LNCaP clone FGC (cell line): ENCODE data around the gene ZNF536.

Experiments
- DNase-seq: peaks from one replicate; pipeline ENCODE4 v3.0.0-alpha.2; 2011; ENCODE audit warnings: low read depth
- H3K4me3 ChIP-seq: 2 replicates; pipeline ENCODE4 v1.5.1; 2011; ENCODE audit warnings: mild to moderate bottlenecking, low read depth, low read length, control low read depth
- TF ChIP-seq, protein P1 (sequence below): IDR thresholded peaks from 2 replicates; pipeline ENCODE4 v1.5.1; 2012; ENCODE audit warnings: mild to moderate bottlenecking; ENCODE audit not compliant: control insufficient read depth, insufficient read depth; ENCODE audit errors: extremely low read depth

ZNF536 gene

DNA sequence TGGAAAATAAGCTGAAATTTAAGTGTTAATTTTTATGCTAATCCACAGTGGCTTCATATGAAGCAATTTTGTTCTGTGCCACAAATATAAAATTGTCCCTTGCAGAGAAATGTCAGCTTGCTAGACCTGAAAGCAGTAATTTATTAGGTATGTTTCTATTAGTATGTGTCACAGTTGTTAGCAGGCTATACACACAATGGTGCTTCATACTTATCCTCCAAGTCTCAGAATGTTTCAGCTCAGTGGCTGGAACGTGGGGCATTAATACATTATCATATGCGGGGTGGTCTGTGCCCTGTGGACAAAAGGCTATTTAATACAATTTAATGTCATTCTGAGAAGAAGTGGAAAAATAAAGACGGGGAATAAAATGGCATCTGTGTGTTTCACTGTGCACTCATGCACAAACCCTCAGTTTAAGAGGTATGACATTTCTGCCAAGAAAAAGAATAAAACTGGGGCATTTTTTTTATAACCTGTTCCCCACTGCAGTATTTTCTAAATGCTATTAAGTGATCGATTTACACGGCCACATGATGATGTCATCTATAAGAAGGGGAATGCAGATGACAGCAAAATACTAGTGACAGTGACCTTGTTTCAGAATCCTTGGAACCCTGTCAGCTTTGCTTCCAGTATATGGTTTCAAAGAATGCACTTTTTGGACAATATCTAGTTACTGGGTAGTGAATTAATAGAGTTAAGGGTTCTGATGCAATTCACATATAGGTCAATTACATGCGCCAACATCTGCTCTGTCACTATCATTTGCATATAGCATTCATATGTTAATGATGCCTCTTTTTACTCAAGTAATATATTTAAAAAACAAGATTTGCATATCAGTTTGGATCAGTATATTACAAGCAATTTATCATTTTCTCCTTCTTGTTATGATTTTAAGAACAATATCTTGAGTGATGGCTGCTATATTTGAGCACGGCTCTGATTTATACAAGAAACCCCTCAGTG, 21.2 kb upstream of the ZNF536 start:
- DNase-seq = no peak
- TF ChIP-seq, protein P1, sequence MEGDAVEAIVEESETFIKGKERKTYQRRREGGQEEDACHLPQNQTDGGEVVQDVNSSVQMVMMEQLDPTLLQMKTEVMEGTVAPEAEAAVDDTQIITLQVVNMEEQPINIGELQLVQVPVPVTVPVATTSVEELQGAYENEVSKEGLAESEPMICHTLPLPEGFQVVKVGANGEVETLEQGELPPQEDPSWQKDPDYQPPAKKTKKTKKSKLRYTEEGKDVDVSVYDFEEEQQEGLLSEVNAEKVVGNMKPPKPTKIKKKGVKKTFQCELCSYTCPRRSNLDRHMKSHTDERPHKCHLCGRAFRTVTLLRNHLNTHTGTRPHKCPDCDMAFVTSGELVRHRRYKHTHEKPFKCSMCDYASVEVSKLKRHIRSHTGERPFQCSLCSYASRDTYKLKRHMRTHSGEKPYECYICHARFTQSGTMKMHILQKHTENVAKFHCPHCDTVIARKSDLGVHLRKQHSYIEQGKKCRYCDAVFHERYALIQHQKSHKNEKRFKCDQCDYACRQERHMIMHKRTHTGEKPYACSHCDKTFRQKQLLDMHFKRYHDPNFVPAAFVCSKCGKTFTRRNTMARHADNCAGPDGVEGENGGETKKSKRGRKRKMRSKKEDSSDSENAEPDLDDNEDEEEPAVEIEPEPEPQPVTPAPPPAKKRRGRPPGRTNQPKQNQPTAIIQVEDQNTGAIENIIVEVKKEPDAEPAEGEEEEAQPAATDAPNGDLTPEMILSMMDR = no peak
- H3K4me3 ChIP-seq = no peak overlapping the region

DNA sequence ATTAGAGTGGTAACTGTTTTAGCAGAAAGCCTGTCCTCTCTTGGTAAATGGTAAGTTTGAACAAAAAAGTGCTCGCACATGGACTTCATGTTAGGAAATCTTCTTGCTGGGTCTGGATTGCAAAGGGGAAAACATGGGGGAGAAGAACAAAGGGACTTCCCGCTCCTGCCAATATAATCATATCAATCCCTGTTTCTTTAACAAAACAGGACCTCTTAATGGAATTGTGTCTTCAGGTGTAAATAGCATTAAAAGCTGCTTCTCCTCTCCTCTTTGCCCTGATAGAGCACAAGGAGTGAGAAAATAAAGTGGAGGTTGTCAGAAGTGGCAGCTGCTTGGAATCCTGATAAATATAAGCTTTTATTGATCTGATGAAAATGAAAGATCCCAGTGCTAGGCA, 20.4 kb upstream of the ZNF536 start:
- TF ChIP-seq, protein P1 = no peak
- no peak for DNase-seq
- no peak overlapping the region for H3K4me3 ChIP-seq

DNA sequence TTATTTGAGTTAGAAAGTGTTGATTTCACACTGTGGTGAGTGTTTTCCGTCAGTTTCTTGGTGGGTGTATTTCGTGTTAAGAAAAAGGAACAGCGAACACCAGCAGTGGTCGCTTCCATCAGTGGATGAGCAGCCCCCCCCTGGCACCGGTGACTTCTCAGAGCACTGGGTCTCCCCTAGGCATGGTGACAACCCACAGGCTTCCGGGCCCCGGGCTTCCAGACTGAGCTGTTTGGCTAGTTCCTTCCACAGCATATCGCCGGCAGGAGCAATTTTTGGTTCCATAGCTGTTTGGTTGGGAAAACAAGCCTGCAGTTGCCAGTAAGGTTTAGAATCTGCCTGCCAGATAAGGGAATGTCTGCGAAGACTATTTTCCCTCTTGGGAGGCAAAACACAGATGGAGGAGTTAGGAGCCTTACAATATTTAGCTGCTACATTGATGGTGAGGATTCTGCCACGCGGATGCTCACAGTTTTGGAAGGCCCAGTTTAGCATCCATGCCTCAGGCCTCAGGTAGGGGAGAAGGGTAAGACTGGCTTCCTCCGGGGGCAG, 18.7 kb upstream of the ZNF536 start:
- TF ChIP-seq, protein P1 = no peak
- H3K4me3 ChIP-seq = no peak overlapping the region
- DNase-seq = no peak

DNA sequence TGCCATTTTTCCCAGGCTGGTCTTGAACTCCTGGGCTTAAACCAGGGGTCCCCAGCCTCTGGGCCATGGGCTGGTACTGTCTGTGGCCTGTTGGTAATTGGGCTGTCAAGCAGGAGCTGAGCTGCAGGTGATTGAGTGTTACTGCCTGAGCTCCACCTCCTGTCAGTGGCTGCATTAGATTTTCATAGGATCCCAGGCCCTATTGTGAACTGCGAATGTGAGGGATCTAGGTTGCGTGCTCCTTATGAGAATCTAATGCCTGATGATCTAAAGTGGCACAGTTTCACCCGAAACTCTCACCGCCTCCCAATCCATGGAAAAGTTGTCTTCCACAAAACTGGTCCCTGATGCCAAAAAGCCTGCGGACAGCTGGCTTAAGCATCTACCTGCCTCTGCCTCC, 16.6 kb upstream of the ZNF536 start:
- TF ChIP-seq, protein P1 = no peak
- H3K4me3 ChIP-seq = no peak overlapping the region
- no peak for DNase-seq

DNA sequence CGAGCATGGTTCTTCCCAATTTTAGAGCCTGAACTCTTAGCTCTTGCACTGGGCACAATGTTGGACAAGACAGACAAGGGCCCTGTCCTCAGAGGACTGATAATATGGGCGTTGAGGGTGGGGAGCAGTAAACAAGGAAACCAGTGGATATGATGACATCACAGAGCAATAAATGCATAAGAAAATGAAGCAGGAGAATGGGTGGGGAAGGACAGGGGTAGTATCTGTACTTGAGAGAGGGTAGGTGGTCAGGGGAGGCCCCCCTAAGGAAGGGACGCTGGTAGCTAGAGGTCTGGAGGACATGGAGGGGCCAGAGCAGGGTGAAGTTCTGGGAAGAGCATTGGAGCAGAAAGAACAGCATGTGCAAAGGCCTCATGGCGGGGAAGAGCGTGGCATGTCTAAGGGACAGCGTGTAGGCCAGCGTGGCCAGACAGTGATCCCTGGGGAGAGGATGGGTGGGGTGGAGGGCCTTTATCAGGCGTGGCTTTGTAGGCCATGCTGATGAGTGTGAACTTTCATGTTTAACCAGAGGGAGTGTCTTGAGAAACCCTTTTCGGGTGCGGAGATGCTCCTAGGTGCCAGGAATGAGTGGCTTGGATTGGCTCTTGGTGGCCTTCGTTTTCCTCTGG, 15.1 kb upstream of the ZNF536 start:
- no peak for DNase-seq
- TF ChIP-seq, protein P1 = no peak
- H3K4me3 ChIP-seq = no peak overlapping the region

DNA sequence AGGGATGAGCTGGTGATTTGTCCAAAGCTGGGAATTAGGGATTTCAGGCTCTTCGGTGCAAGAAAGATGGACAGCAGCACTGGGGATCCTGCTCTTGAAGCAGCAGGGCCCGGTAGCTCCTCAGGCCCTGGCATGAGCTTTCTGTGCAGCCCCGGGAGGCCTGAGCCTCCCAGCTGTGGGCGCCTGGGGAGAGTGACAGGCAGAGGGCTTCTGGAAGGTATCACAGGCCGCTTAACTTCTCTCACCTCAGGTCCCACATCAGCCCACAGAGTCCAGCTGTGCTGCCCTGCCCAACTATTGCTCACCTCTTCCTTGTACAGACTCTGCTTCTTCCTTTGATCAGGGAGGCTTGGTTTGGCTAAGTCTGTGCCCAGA, 14.6 kb upstream of the ZNF536 start:
- TF ChIP-seq, protein P1 = no peak
- no peak overlapping the region for H3K4me3 ChIP-seq
- no peak for DNase-seq

DNA sequence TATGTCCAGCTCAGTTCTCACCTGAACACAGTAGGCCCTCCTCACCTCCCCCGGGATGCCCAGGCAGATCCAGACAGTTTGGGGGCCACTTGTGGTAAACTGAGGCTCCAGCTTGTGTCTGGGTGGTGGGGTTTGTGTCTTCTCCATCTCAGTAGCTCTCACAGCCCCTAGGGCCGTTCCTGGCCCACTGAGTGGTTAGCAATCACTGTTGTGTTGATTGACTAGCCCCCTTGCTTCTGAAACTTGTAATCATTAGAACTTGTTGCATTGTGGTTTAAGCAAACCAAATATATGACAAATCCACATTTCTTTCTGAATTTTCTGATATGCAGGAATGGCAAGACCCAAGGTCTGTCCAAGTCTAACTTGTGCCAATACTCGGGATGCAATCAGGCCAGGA, 13.9 kb upstream of the ZNF536 start:
- no peak for DNase-seq
- TF ChIP-seq, protein P1 = no peak
- H3K4me3 ChIP-seq = no peak overlapping the region
